ENCODE results near the gene KSR2.

The KSR2 gene

GRCh38 chr12:117564881-117565280 is 403.9 kb downstream of the KSR2 start:
- no peak for DNase-seq

DNA sequence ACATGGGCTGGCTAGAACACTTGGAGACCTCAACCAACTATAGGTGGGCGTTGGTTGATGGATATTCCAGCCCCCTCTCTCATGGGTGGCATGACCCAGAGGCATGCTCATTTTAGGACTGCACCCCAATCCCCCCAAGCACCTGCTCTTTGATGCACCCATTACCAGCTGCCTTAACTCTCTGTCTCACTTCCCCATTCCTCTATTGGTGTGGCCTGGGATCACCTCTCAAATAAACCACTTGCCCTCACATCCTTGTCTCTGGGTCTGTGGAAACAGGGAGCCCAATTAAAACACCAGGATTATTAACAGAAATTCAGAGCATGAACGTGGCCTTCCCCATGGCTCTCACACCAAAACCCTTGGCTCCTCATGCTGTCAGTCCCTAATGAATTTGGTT is 405.1 kb downstream of the KSR2 start:
- no peak for DNase-seq

GRCh38 chr12:117563007-117563406 is 405.8 kb downstream of the KSR2 start:
- no peak for DNase-seq

- DNase-seq = no peak
These were observed 406.8 kb downstream of the KSR2 start for GRCh38 chr12:117561990-117562389.

GRCh38 chr12:117559978-117560377 is 408.8 kb downstream of the KSR2 start:
- DNase-seq = no peak

DNA sequence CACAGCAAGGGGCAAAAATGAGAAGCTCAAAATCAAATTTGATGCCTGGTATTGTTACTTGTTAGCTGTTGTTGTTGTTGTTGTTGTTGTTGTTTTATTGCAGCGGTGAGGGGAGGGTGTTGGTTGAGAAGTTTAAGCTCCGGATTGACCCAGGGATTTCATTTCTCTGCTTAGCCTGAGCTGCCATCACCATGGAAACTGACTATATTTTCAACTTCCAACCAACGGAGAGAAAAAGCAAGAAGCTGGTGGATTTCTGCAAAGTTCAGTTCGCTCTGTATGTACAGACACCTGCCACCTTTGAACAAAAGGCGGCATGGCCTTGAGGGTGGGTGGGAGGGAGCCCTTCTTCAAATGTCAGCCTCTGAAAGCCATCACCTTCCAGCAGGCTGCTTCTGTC is 412.9 kb downstream of the KSR2 start:
- DNase-seq = no peak

DNA sequence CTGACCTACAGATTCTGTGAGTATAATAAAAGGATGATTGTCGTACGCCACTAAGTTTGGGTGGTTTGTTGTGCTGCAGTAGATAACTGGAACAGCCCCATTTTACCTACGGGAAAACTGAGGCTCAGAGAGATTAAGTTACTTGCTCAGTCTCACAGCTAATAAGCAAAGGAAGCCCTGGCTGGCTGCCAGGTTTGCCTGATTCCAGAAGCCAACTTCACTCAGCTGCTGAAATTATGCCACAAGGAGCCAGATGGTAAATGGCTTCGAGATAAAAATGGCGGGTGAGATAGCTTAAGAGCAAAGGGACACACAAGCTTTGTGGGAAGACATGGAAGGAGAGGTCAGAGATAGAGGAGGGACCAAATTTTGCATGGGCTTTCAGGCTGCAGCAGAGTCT is 415.8 kb downstream of the KSR2 start:
- no peak for DNase-seq

DNA sequence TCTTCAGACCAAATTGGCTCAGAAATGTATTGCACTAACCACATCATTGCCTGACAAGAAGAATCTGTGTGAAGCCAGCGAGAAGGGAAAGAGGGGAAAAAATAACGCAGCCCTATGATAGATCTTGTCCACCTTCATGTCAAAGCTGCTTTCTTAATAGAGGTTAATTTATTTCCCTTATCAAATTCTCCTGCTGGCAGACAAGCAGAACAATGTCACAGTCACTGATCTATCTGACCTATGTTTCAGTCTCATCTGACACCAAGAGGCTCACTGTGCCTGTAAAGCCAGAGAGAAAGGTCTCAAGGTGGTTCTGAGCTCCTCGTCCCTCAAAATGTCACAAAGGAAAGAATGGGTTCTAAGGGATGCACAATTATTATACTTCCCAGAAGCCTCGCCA is 417.1 kb downstream of the KSR2 start:
- no peak for DNase-seq

DNA sequence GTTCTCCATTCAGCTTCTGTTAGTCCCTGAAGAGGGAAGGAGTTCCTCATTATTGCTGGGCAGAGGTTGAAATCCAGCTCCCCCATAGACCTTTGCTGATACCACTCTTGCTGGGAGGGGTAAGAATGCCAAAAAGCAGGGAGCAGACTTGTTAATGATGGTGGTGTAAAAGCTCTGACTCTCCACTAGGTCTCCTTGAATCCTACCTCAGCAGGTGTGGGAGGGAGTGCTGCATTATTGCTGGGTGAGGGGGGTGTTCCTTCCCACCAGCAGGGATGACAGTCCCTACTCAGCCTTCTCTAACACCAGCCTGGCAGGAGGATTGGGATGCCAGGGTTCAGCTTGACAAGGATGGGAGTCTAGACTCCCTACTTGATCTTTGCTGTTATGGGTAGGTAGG is 421.6 kb downstream of the KSR2 start:
- no peak for DNase-seq

DNA sequence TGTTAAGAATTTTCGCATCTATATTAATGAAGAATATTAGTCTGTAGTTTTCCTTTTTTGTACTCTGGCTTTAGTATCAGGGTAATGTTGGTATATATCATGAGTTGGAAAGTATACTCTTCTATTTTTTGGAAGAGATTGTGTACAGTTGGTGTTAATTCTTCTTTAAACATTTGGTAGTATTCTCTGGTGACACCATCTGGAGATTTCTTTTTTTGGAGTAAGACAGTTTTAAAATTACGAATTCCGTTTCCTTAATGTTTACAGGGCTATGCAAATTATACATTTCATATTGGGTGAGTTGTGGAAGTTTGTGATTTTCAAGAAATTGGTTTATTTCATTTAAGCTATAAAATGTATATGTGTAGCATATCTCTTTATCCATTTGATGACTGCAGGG is 423.6 kb downstream of the KSR2 start:
- DNase-seq = no peak

DNA sequence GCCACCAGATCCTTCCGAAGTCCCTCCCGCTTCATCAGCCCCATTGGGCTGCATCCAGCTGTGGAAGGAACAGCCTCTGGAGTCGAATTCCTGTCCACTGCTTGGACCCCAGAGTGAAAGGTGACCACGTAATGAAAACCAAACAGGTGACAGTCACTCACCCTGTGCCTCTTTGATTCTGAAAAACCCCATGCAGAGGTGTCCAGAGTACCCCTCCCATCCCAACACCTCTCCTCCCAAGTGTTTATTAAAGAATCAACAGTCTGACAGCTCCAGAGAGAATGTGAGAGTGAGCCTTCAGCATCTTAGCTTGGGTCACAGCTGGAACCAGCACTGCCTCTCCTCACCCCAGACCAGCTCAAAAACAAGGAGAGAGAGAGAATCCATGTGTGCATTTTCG is 428.8 kb downstream of the KSR2 start:
- no peak for DNase-seq

DNA sequence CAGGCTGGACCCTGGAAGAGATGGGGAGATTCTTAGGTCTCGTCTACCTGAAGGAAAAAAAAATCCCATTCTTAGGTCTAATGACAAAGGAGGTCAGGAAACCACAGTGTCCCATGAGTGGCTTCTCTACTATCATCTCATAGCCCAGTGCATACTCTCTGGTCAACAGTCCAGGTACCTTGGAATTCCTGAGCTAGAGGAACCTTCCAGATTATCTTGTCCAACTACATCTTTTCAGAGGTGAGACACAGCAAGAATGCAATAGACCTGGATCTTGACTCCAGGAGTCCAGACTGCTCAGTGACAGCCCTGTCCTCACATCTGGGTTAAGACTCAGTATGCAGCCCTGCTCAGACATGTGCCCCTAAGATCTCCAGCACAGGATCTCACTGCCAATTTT is 429.9 kb downstream of the KSR2 start:
- DNase-seq = no peak

GRCh38 chr12:117538032-117538690 is 430.6 kb downstream of the KSR2 start:
- no peak for DNase-seq

DNA sequence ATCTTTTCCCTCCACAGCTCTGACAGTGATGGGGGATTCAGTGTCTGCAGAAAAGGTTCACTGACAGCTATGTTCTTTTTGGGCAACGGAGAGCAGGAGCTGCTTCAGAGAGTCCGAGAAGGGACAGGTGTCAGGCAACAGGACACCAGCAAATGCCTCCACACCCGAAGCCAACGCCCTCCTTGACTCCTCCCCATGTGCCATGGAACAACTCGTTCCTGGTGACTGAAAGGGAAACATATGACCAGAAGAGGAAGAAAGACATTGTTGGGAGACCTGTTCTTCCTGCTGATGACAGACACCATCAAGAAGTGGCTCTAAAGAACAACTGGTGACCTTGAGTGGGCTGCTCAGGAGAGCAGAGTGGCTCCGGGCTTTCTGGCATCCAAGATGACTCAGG is 435.1 kb downstream of the KSR2 start:
- no peak for DNase-seq

GRCh38 chr12:117530796-117531195 is 438.0 kb downstream of the KSR2 start:
- no peak for DNase-seq

GRCh38 chr12:117528538-117528937 is 440.3 kb downstream of the KSR2 start:
- DNase-seq = no peak

GRCh38 chr12:117527479-117527855 is 441.3 kb downstream of the KSR2 start:
- DNase-seq = no peak

DNA sequence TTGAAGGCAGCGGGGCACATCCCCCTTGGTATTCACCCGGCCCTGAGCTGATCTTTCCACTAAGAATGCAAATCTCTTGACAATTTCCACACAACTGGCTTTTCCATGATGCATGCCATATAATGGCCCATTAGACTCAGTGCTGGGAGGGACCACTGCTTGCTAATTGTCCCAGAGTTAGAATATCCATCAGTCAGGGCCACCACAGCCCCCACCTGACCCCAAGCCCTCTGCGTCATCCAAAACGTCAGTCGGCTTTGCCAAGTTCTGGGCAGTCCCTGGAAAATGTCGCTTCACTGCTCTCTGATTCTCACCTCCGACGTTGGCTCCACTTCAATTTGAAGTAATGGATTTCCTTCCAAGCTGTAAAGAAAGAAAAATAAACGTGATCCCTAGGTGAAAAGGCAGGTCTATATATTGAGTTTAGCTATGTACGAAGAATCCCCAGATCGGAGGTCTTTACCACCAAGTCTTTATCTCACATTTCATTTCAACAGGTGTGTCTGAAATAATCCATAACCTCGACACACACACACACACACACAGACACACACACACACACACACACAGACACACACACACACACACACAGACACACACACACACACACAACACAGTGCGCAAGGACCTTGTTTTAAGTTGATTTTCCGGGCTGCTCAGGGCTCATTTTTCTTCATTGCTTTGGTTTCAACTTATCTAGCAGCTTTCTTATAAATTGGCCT is 441.9 kb downstream of the KSR2 start:
- DNase-seq = no peak

GRCh38 chr12:117525766-117526165 is 443.0 kb downstream of the KSR2 start:
- DNase-seq = no peak

DNA sequence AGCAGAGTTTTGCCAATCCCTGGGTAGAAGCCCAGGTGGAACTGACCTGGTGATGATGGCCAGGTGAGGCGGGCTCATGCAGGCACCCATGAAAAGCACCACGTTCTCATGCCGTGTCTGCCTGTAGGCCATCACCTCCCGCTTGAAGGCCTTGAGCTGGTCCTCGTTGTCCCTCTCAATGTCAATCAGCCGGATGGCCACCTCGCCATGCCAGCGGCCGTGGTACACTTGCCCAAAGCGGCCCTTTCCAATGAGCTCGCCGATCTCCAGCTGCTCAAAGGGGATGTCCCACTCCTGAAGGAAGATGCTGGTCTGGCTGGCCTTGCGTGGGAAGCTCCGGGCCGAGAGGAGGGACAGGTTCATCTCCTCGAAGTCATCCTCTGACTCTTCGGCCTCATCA is 444.0 kb downstream of the KSR2 start:
- DNase-seq = no peak

DNA sequence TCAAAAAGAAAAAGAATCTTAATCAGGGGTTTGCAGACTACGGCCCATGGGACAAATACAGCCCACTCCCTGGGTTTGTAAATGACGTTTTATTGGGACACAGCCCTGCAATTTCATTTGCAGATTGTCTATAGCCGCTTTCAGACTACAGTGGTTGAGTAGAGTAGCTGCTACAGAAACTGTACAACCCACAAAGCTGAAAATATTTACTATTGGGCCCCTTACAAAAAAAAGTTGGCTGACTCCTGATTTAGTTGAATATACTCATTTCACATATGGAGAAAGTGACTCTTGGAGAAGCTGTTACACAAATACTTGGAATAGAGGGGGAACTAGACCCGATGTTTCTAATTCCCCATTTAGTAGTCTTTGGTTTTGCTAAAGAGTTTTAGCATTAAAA is 444.8 kb downstream of the KSR2 start:
- no peak for DNase-seq

GRCh38 chr12:117522559-117522958 is 446.2 kb downstream of the KSR2 start:
- no peak for DNase-seq

DNA sequence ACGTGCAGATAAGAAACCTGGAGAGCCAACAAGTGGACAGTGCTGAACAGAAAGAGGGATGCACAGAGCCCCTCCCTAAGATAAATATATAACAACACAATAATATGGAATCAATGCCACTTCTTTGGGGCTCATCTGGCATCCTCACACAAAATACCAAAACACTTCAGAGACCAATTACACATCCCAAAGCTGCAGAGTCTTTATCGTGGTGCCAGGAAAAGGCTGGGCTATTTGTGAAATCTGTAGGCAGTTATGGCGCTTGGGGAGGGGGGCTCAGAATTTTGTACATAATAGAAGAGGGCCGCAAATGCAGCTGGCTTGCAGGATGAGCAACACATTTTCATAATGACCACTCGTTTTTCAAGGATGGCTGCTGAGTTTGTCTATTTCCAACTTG is 446.9 kb downstream of the KSR2 start:
- no peak for DNase-seq

- no peak for DNase-seq
These were observed 447.4 kb downstream of the KSR2 start for GRCh38 chr12:117521346-117521745.

Measured in NCI-H226 (cell line).